Measurements from ENCODE around the gene TMEM132C.

DNA sequence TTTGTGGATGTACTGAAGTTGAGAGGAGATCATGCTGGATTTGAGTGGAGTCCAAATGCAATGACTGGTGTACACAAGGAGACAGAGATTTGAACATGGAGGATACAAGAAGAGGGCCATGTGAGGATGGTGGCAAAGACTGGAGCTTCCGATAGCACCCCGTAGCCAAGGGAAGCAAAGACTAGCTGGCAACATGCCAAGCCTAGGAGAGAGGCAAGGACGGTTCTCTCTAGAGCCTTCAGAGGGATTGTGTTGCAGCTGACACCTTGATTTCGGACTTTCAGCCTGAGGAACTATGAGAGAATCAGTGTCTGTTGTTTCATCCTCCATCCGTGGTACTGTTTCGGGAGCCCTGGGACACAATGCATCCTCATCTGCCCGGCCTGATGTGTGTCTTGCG lies 354.3 kb downstream of the TMEM132C start:
- TF ChIP-seq, protein P1, sequence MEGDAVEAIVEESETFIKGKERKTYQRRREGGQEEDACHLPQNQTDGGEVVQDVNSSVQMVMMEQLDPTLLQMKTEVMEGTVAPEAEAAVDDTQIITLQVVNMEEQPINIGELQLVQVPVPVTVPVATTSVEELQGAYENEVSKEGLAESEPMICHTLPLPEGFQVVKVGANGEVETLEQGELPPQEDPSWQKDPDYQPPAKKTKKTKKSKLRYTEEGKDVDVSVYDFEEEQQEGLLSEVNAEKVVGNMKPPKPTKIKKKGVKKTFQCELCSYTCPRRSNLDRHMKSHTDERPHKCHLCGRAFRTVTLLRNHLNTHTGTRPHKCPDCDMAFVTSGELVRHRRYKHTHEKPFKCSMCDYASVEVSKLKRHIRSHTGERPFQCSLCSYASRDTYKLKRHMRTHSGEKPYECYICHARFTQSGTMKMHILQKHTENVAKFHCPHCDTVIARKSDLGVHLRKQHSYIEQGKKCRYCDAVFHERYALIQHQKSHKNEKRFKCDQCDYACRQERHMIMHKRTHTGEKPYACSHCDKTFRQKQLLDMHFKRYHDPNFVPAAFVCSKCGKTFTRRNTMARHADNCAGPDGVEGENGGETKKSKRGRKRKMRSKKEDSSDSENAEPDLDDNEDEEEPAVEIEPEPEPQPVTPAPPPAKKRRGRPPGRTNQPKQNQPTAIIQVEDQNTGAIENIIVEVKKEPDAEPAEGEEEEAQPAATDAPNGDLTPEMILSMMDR (IDR thresholded peaks at IDR 0.05; ENCODE audit: extremely low read depth in 1 of 2, insufficient read depth in 1 of 2, low read depth in 1 of 2, low read length in 2 of 2) = no peak
- TF ChIP-seq POLR2A (IDR thresholded peaks at IDR 0.05; ENCODE audit: low read depth, low read length) = no peak
- TF ChIP-seq POLR2AphosphoS5 (IDR thresholded peaks at IDR 0.05; ENCODE audit: insufficient read depth, low read depth, low read length) = no peak
- TF ChIP-seq EZH2 (IDR thresholded peaks at IDR 0.05; ENCODE audit: borderline replicate concordance, low read depth, low read length, severe bottlenecking) = no peak
- TF ChIP-seq GATA2 (IDR thresholded peaks at IDR 0.05; ENCODE audit: insufficient read depth, insufficient read length, low read depth, low read length) = no peak
- TF ChIP-seq, protein P2, sequence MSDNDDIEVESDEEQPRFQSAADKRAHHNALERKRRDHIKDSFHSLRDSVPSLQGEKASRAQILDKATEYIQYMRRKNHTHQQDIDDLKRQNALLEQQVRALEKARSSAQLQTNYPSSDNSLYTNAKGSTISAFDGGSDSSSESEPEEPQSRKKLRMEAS (IDR thresholded peaks at IDR 0.05; ENCODE audit: insufficient read depth, insufficient read length) = no peak
- TF ChIP-seq MYC (IDR thresholded peaks at IDR 0.05; ENCODE audit: low read depth, low read length) = no peak

All from endothelial cell of umbilical vein (primary cell).